Tibial artery (tissue), 4 donors: Measurements from ENCODE around the gene WIPF2.
"Not testable (repeated sequence)": the region's sequence is repeated elsewhere in the genome, so short reads cannot be mapped to it uniquely, and the experiment has no call there.

ENCODE experiments used
- DNase-seq, 2 donors: peaks; one replicate each; pipeline ENCODE4 v3.0.0-alpha.2; 2019
- H3K27ac ChIP-seq, 2 donors: fragments of 200-600 bp; sonication (generic) in 1 of 2; 1 replicate in 1 of 2; 2 replicates in 1 of 2; pipeline ENCODE4 v1.5.1; 2018 to 2019; ENCODE audit warnings: mild to moderate bottlenecking in 1 of 2
- H3K27me3 ChIP-seq, 2 donors: fragments of 200-600 bp; sonication (generic) in 1 of 2; one replicate each; pipeline versions ENCODE4 v1.5.1 to v1.6.0; 2016 to 2019
- H3K36me3 ChIP-seq, 3 donors: fragments of 200-600 bp; sonication (generic) in 2 of 3; one replicate each; pipeline ENCODE4 v1.5.1; 2016 to 2019; ENCODE audit warnings: mild to moderate bottlenecking in 2 of 3
- H3K4me1 ChIP-seq, 4 donors: fragments of 200-600 bp; sonication (generic) in 2 of 4; 1 replicate in 3 of 4; 2 replicates in 1 of 4; pipeline ENCODE4 v1.5.1; 2016 to 2019
- H3K4me3 ChIP-seq, 2 donors: fragments of 200-600 bp; sonication (generic) in 1 of 2; 1 replicate in 1 of 2; 2 replicates in 1 of 2; pipeline ENCODE4 v1.5.1; 2018 to 2019; ENCODE audit warnings: mild to moderate bottlenecking in 2 of 2
- H3K9me3 ChIP-seq, 3 donors: fragments of 200-600 bp; sonication (generic) in 1 of 3; one replicate each; pipeline ENCODE4 v1.5.1; 2016 to 2019
- CTCF ChIP-seq, 2 experiments: fragments of 200-600 bp in 1 of 2; fragments of 450-650 bp in 1 of 2; IDR thresholded peaks; one replicate each; pipeline ENCODE4 v1.5.1; 2017 to 2019; ENCODE audit warnings: antibody characterized with exemption in 2 of 2, mild to moderate bottlenecking in 1 of 2, moderate library complexity in 1 of 2
- intact Hi-C: fragments of 100-400 bp; cut with DNase I; formaldehyde crosslinking; loops from one replicate; pipeline ENCODE4 v1.15.0; 2023; ENCODE audit warnings: low total_unique reads

The WIPF2 gene

DNA sequence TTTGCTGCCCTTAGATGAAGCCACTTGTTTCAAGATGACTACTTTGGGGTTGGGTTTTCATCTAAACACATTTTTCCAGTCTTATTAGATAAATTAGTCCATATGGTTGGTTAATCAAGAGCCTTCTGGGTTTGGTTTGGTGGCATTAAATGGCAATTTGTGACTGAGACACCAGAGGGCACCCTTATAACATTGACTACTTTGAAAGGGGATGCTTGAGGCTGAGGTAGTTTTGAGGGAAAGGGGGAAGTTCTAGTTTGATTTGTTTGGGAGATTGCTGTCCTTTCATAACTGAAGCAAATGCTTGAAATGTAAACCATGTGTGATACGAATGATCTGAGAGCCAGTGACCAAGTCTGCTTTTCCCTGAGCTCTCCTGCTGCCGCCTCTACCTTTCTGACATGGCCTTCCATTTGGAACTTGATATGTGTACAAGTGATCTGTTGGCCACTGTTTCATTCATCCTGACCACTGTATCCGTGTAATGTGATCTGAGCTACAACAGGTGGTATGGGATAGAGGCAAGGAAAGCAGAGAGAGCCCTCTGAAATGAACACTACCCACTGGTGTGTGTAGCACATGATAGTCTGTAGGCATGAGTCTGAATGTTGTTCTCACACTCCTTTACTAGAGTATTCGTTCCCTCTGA is 84.0 kb downstream of the WIPF2 start:
- TF ChIP-seq CTCF (IDR thresholded peaks at IDR 0.05): peak; percentile 75 to 88
- H3K27me3 ChIP-seq: no peaks in the 10 kb centered on the region
- H3K36me3 ChIP-seq: no peaks in the 10 kb centered on the region
- peak in 1 of 2 donors; percentile 65 for DNase-seq
- peaks cover 0 to 32% (median 18%) of the 10 kb centered on the region in 4 donors for H3K4me1 ChIP-seq
- H3K4me3 ChIP-seq: no peak overlapping the region
- H3K27ac ChIP-seq: no peak overlapping the region
- intact Hi-C loops: loop anchor here (1.0 to 10.0 kb wide), 2 partner anchors 51 to 262 kb away; partner anchors contain the start of gene CCR7
- no peaks in the 10 kb centered on the region for H3K9me3 ChIP-seq

GRCh38 chr17:40303708-40304551 is 84.8 kb downstream of the WIPF2 start:
- no peak overlapping the region for H3K27ac ChIP-seq
- H3K36me3 ChIP-seq: no peaks in the 10 kb centered on the region
- H3K4me1 ChIP-seq: peaks cover 0 to 31% (median 18%) of the 10 kb centered on the region in 4 donors
- DNase-seq: no peak
- H3K4me3 ChIP-seq: no peak overlapping the region
- no peaks in the 10 kb centered on the region for H3K9me3 ChIP-seq
- no peak for TF ChIP-seq CTCF (IDR thresholded peaks at IDR 0.05)
- H3K27me3 ChIP-seq: no peaks in the 10 kb centered on the region
- intact Hi-C loops: loop anchor here (1.0 to 10.0 kb wide), 2 partner anchors 50 to 261 kb away; partner anchors contain the start of gene CCR7

DNA sequence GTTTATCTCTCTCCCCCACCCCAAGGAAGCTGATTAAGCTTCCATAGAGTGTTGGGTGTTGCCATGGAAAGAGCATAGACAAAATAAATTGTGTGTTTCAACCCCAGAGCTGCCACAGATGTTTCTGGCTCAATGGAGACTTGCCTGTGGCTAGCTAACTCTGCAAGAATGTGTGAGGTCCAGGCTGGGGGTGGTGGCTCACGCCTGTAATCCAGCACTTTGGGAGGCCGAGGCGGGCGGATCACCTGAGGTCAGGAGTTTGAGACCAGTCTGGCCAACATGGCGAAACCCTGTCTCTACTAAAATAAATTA is 85.4 kb downstream of the WIPF2 start:
- not testable (repeated sequence) for H3K27me3 ChIP-seq, H3K27ac ChIP-seq, H3K4me3 ChIP-seq, H3K9me3 ChIP-seq, DNase-seq, H3K36me3 ChIP-seq
- peaks cover 0 to 37% (median 19%) of the 10 kb centered on the region in 4 donors for H3K4me1 ChIP-seq
- intact Hi-C loops: loop anchor here (10.0 kb wide), 1 partner anchor 260 kb away; the partner anchor contains the start of gene CCR7

- intact Hi-C loops: loop anchor here (10.0 kb wide), 1 partner anchor 260 kb away; the partner anchor contains the start of gene CCR7
- H3K4me1 ChIP-seq: peaks cover 0 to 40% (median 21%) of the 10 kb centered on the region in 4 donors
- H3K4me3 ChIP-seq, H3K27ac ChIP-seq, H3K27me3 ChIP-seq, DNase-seq, H3K9me3 ChIP-seq, H3K36me3 ChIP-seq: not testable (repeated sequence)
Measured at GRCh38 chr17:40304866-40305265, 85.8 kb downstream of the WIPF2 start.

DNA sequence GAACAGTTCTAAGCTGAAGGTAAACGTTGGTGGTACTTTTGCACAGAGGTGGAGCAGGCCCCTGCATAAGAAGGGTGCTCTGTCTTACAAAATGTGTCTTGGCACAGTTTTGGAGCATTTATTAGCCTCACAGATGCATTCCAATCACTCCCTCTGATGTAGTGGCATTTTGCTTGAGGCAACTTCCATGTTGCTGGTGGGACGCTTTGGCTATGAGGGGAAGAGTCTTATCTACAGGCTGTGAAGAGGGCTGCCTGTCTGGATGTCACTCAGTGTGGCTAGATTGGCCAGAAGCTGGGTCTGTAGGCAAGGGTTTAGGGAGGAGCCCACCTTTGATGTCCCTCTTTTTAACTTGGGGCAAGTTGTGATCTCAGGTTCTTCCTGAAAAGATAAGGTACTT is 87.3 kb downstream of the WIPF2 start:
- no peak for TF ChIP-seq CTCF (IDR thresholded peaks at IDR 0.05)
- Histone ChIP-seq H3K27ac (no peak overlapping the region), H3K36me3 (no peaks in the 10 kb centered on the region), H3K4me3 (no peak overlapping the region), H3K4me1 (peaks cover 0 to 56% (median 35%) of the 10 kb centered on the region in 4 donors), H3K9me3 (no peaks in the 10 kb centered on the region), H3K27me3 (no peaks in the 10 kb centered on the region)
- intact Hi-C loops: loop anchor here (10.0 kb wide), 1 partner anchor 258 kb away; the partner anchor contains the start of gene CCR7
- DNase-seq: no peak

DNA sequence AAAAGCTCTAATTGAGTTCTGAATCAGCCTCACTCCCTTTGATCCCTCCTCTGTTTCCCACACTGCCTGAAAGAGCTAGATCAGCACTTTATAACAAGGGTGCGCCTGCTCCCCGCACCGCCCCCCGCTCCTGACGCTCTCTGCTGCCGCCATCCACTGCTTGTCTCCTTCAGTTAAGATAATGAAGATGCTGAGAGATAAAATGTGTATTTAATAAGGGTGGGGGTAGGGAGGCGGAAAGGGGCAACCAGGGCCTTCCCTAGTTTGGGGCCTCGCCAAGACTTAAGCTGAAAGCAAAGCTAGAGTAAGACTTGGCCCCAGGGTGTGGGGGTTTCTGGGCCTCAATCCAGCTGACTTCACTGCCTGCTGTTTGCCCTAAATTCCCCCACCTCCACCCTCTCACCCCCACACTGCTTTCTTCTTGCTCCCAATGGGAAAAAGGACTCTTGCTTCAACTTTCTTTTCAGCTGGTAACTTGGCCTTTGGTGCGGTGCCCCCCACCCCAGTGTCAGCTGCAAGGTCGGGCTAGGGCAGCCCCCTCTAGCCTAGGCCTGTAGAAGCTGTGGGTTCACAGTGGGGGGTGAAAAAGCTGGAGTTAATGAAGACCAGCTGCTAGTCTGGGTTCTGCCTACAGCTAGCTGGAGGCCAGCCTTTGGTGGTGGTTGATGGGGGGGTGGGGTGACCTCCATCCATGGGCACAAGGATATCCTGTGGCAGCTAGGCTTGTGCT is 88.1 kb downstream of the WIPF2 start:
- no peaks in the 10 kb centered on the region for H3K27me3 ChIP-seq
- intact Hi-C loops: loop anchor here (10.0 kb wide), 1 partner anchor 258 kb away; the partner anchor contains the start of gene CCR7
- H3K36me3 ChIP-seq: no peaks in the 10 kb centered on the region
- no peak for TF ChIP-seq CTCF (IDR thresholded peaks at IDR 0.05)
- no peaks in the 10 kb centered on the region for H3K9me3 ChIP-seq
- no peak overlapping the region for H3K27ac ChIP-seq
- no peak for DNase-seq
- H3K4me1 ChIP-seq: peaks cover 0 to 63% (median 43%) of the 10 kb centered on the region in 4 donors
- H3K4me3 ChIP-seq: no peak overlapping the region
